ENCODE measurements around the gene HSPA1L. TPM values are rescaled to one million over a fixed set of nuclear protein-coding genes. Genes with fewer than 3 reads are reported as not detected.

HSPA1L gene
- total RNA-seq, 1 donor from 2014 or later, result 0.98 TPM

- Histone ChIP-seq H3K27ac (ENCODE audit: low read depth, low read length) (peak within 1 kb of the TSS; percentile 21), H3K4me3 (ENCODE audit: insufficient read depth, low read depth, low read length) (no peak within 1 kb of the TSS), H3K36me3 (ENCODE audit: insufficient read depth, low read length) (no peaks in the 10 kb centered on the region), H3K4me1 (ENCODE audit: insufficient read depth, low read length) (peaks cover 16% of the 10 kb centered on the region), H3K79me2 (ENCODE audit: insufficient read depth, low read length) (no peaks in the 10 kb centered on the region), H4K20me1 (ENCODE audit: insufficient read depth, low read length) (peaks cover 9% of the 10 kb centered on the region), H3K4me2 (ENCODE audit: low read length) (peak within 1 kb of the TSS; percentile 81), H2AFZ (ENCODE audit: low read depth, low read length) (no peak within 1 kb of the TSS), H3K9ac (ENCODE audit: low read length) (peak within 1 kb of the TSS; percentile 46), H3K27me3 (ENCODE audit: insufficient read depth, low read length) (no peaks in the 10 kb centered on the region), H3K9me3 (ENCODE audit: insufficient read depth, low read depth, low read length) (no peaks in the 10 kb centered on the region)
- FAIRE-seq (no peak), DNase-seq (ENCODE audit: low read depth) (peak; percentile 66)
- no peak for TF ChIP-seq EZH2 (IDR thresholded peaks at IDR 0.05; ENCODE audit: insufficient read depth, low read length)
- TF ChIP-seq, protein P1, sequence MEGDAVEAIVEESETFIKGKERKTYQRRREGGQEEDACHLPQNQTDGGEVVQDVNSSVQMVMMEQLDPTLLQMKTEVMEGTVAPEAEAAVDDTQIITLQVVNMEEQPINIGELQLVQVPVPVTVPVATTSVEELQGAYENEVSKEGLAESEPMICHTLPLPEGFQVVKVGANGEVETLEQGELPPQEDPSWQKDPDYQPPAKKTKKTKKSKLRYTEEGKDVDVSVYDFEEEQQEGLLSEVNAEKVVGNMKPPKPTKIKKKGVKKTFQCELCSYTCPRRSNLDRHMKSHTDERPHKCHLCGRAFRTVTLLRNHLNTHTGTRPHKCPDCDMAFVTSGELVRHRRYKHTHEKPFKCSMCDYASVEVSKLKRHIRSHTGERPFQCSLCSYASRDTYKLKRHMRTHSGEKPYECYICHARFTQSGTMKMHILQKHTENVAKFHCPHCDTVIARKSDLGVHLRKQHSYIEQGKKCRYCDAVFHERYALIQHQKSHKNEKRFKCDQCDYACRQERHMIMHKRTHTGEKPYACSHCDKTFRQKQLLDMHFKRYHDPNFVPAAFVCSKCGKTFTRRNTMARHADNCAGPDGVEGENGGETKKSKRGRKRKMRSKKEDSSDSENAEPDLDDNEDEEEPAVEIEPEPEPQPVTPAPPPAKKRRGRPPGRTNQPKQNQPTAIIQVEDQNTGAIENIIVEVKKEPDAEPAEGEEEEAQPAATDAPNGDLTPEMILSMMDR (IDR thresholded peaks at IDR 0.05; ENCODE audit: insufficient read depth, low read depth, low read length), result no peak
- H3K27ac Mint-ChIP-seq (ENCODE audit: unreplicated experiment), result peak within 1 kb of the TSS; percentile 41
- no peaks in the 10 kb centered on the region for H3K9me3 Mint-ChIP-seq (ENCODE audit: unreplicated experiment)
- H3K4me3 Mint-ChIP-seq (ENCODE audit: unreplicated experiment), result no peak within 1 kb of the TSS
- no peaks in the 10 kb centered on the region for H3K27me3 Mint-ChIP-seq (ENCODE audit: low read depth, unreplicated experiment)
- H3K36me3 Mint-ChIP-seq (ENCODE audit: low read depth, unreplicated experiment), result peaks cover 19% of the 10 kb centered on the region
- H3K4me1 Mint-ChIP-seq (ENCODE audit: low read depth, unreplicated experiment), result peaks cover 6% of the 10 kb centered on the region
These were observed 38.0 kb downstream of the HSPA1L start, which contains the start of gene VWA7 for GRCh38 chr6:31776989-31777666. Gene VWA7, minus strand, starts transcription at chr6:31777328. Its CDS starts 549 bp downstream, at chr6:31776779.

DNA sequence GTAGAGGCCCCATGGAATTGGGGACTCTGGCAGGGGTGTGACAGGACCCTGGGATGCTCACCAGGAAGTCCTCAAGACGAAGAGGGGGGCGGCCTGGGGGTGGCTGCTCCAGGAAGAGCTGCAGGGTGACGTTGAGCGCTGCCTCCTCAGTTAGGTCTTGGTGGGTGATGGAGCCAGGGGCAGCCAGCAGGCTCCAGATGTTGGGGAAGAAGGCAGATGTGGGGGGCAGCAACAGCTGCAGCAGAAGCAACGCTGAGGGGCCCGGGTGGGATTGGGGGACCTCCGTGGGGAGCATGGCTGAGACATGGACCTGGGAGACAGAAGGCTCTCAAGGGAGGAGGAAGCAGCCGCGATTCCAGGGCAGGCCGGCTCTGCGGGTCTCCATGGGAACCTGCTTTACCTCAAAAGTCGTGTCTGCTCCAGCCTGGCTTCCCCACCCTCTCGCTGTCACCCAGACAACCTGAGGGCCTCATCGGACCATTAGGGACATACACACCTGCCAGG lies 38.5 kb downstream of the HSPA1L start:
- H3K4me1 Mint-ChIP-seq (ENCODE audit: low read depth, unreplicated experiment), result peaks cover 6% of the 10 kb centered on the region
- H3K9me3 Mint-ChIP-seq (ENCODE audit: unreplicated experiment), result no peaks in the 10 kb centered on the region
- Histone ChIP-seq H3K27ac (ENCODE audit: low read depth, low read length) (no peak overlapping the region), H3K27me3 (ENCODE audit: insufficient read depth, low read length) (no peaks in the 10 kb centered on the region), H3K4me3 (ENCODE audit: insufficient read depth, low read depth, low read length) (no peak overlapping the region), H4K20me1 (ENCODE audit: insufficient read depth, low read length) (peaks cover 4% of the 10 kb centered on the region), H3K9me3 (ENCODE audit: insufficient read depth, low read depth, low read length) (no peaks in the 10 kb centered on the region), H3K79me2 (ENCODE audit: insufficient read depth, low read length) (no peaks in the 10 kb centered on the region), H3K4me1 (ENCODE audit: insufficient read depth, low read length) (peaks cover 16% of the 10 kb centered on the region), H3K9ac (ENCODE audit: low read length) (peak overlapping the region; percentile 46), H3K36me3 (ENCODE audit: insufficient read depth, low read length) (no peaks in the 10 kb centered on the region), H3K4me2 (ENCODE audit: low read length) (peak overlapping the region; percentile 81), H2AFZ (ENCODE audit: low read depth, low read length) (no peak overlapping the region)
- TF ChIP-seq, protein P1 (IDR thresholded peaks at IDR 0.05; ENCODE audit: insufficient read depth, low read depth, low read length), result no peak
- no peak for TF ChIP-seq EZH2 (IDR thresholded peaks at IDR 0.05; ENCODE audit: insufficient read depth, low read length)
- no peaks in the 10 kb centered on the region for H3K27me3 Mint-ChIP-seq (ENCODE audit: low read depth, unreplicated experiment)
- FAIRE-seq (no peak), DNase-seq (ENCODE audit: low read depth) (no peak)
- H3K27ac Mint-ChIP-seq (ENCODE audit: unreplicated experiment), result peak overlapping the region; percentile 41
- no peak overlapping the region for H3K4me3 Mint-ChIP-seq (ENCODE audit: unreplicated experiment)
- H3K36me3 Mint-ChIP-seq (ENCODE audit: low read depth, unreplicated experiment), result peaks cover 15% of the 10 kb centered on the region

Data from astrocyte (in vitro differentiated cells and primary cell).